ENCODE data around the gene RAD18. TPM values are rescaled to one million over a fixed set of nuclear protein-coding genes. Genes with fewer than 3 reads are reported as not detected.

RAD18 gene
- total RNA-seq, 1 donor from 2014 or later = 35.4 TPM

DNA sequence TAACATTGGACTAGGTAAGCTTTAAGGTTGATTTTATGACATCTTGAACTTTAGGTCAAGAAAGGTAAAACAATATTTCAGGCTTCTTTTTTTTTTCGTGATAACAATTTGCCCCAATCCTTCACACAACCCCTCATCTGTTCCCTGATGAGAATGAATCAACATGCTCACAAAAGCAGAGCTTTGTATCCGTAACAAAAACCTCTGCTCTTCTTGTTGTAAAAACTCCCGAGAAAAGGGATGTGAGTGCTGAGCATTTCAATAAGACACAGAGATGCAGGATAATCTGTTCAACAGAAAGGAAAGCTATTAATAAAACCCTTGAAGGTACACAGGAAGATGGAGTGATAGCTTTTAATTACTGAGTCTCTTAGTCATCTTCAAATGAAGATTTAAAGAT, 94.3 kb downstream of the RAD18 start:
- intact Hi-C loops (cut with DNase I) = no loop called here
- Histone ChIP-seq H3K27ac (no peak overlapping the region), H3K9me3 (no peaks in the 10 kb centered on the region), H3K36me3 (no peaks in the 10 kb centered on the region), H3K4me1 (no peaks in the 10 kb centered on the region), H3K4me3 (no peak overlapping the region), H3K27me3 (no peaks in the 10 kb centered on the region)
- TF ChIP-seq CTCF (IDR thresholded peaks at IDR 0.05) (no peak), POLR2A (IDR thresholded peaks at IDR 0.05) (no peak), POLR2AphosphoS5 (IDR thresholded peaks at IDR 0.05; ENCODE audit: insufficient read depth in 1 of 2, low read depth in 1 of 2) (no peak)
- DNase-seq (ENCODE audit: extremely low spot score in 2 of 2) = no peak

DNA sequence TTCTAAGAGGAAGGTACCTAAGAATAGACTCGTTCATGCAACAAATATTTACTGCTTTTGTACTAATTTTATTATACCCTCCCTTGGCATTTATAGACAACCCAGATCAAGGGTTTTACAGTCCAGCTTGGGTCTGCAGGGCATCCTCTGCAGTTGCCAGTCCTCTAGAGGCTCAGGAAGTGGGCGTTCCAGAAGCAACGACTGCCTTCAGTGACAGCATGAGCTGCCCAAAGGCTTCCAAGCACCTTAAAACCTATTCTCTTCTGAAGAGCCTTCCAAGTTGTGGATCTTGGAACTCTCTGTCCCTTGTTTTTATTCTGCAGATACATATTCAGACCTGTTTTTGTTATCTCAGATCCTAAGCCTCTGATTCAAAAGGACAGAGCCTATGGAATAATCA, 95.6 kb downstream of the RAD18 start:
- no peak overlapping the region for H3K4me3 ChIP-seq
- no peaks in the 10 kb centered on the region for H3K4me1 ChIP-seq
- no peak for TF ChIP-seq CTCF (IDR thresholded peaks at IDR 0.05)
- TF ChIP-seq POLR2A (IDR thresholded peaks at IDR 0.05) = no peak
- TF ChIP-seq POLR2AphosphoS5 (IDR thresholded peaks at IDR 0.05; ENCODE audit: insufficient read depth in 1 of 2, low read depth in 1 of 2) = no peak
- no peaks in the 10 kb centered on the region for H3K27me3 ChIP-seq
- no peaks in the 10 kb centered on the region for H3K9me3 ChIP-seq
- no peak for DNase-seq (ENCODE audit: extremely low spot score in 2 of 2)
- H3K36me3 ChIP-seq = no peaks in the 10 kb centered on the region
- intact Hi-C loops (cut with DNase I) = no loop called here
- H3K27ac ChIP-seq = no peak overlapping the region

GRCh38 chr3:8865697-8866096, 97.6 kb downstream of the RAD18 start:
- Histone ChIP-seq H3K27ac (no peak overlapping the region), H3K9me3 (no peaks in the 10 kb centered on the region), H3K4me1 (no peaks in the 10 kb centered on the region), H3K36me3 (no peaks in the 10 kb centered on the region), H3K4me3 (no peak overlapping the region), H3K27me3 (no peaks in the 10 kb centered on the region)
- no peak for TF ChIP-seq POLR2A (IDR thresholded peaks at IDR 0.05)
- TF ChIP-seq CTCF (IDR thresholded peaks at IDR 0.05) = no peak
- no peak for TF ChIP-seq POLR2AphosphoS5 (IDR thresholded peaks at IDR 0.05; ENCODE audit: insufficient read depth in 1 of 2, low read depth in 1 of 2)
- DNase-seq (ENCODE audit: extremely low spot score in 2 of 2) = no peak
- intact Hi-C loops (cut with DNase I) = no loop called here

GRCh38 chr3:8864402-8865350, 98.6 kb downstream of the RAD18 start:
- Histone ChIP-seq H3K27ac (no peak overlapping the region), H3K4me1 (no peaks in the 10 kb centered on the region), H3K4me3 (no peak overlapping the region), H3K27me3 (no peaks in the 10 kb centered on the region), H3K36me3 (no peaks in the 10 kb centered on the region), H3K9me3 (no peaks in the 10 kb centered on the region)
- intact Hi-C loops (cut with DNase I) = no loop called here
- no peak for TF ChIP-seq CTCF (IDR thresholded peaks at IDR 0.05)
- no peak for TF ChIP-seq POLR2AphosphoS5 (IDR thresholded peaks at IDR 0.05; ENCODE audit: insufficient read depth in 1 of 2, low read depth in 1 of 2)
- TF ChIP-seq POLR2A (IDR thresholded peaks at IDR 0.05) = no peak
- no peak for DNase-seq (ENCODE audit: extremely low spot score in 2 of 2)

DNA sequence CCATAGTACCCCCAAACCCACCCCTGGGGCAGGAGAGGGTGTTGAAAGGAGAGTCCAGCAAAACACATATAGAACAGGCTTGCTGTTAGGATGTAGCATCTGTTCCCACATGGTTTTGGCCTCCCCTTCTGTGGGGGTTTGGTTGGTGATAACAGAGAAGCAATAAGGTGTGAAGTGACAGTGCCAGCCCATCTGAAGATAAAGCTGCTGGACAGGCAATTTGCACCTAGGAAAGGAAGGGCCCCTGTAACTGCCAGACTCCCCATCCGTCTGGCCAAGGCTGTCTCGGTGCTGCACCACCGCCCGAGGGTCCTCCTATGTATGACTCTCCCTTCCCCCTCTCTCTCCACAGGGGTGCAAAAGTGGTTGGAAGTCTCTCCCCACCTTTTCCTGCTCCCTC, 99.4 kb downstream of the RAD18 start:
- no peaks in the 10 kb centered on the region for H3K9me3 ChIP-seq
- no peak overlapping the region for H3K4me3 ChIP-seq
- no peaks in the 10 kb centered on the region for H3K27me3 ChIP-seq
- TF ChIP-seq POLR2AphosphoS5 (IDR thresholded peaks at IDR 0.05; ENCODE audit: insufficient read depth in 1 of 2, low read depth in 1 of 2) = no peak
- no peak for TF ChIP-seq POLR2A (IDR thresholded peaks at IDR 0.05)
- no peak for TF ChIP-seq CTCF (IDR thresholded peaks at IDR 0.05)
- no peaks in the 10 kb centered on the region for H3K36me3 ChIP-seq
- no peak overlapping the region for H3K27ac ChIP-seq
- no peaks in the 10 kb centered on the region for H3K4me1 ChIP-seq
- intact Hi-C loops (cut with DNase I) = no loop called here
- DNase-seq (ENCODE audit: extremely low spot score in 2 of 2) = no peak

Data from vagina (tissue), 2 donors.